ENCODE results near the gene RPTOR.

RPTOR gene

GRCh38 chr17:80979547-80980378 is 435.1 kb downstream of the RPTOR start:
- Histone ChIP-seq H3K9ac (ENCODE audit: insufficient read length) (no peak overlapping the region), H3K4me3 (no peak overlapping the region), H3K9me3 (ENCODE audit: low read depth, low read length) (no peaks in the 10 kb centered on the region), H3K27ac (no peak overlapping the region), H3K36me3 (ENCODE audit: insufficient read depth, low read length) (no peaks in the 10 kb centered on the region)
- DNase-seq (ENCODE audit: low read depth, low spot score): no peak
- TF ChIP-seq EZH2 (IDR thresholded peaks at IDR 0.05) (no peak), POLR2AphosphoS5 (IDR thresholded peaks at IDR 0.05; ENCODE audit: borderline replicate concordance, low read depth, low read length) (no peak), FOXP2 (optimal IDR thresholded peaks at IDR 0.05; ENCODE audit: control extremely low read depth, extremely low read length, insufficient read depth) (no peak)

- no peak overlapping the region for H3K4me3 ChIP-seq
- DNase-seq (ENCODE audit: low read depth, low spot score): no peak
- no peak overlapping the region for H3K9ac ChIP-seq (ENCODE audit: insufficient read length)
- TF ChIP-seq POLR2AphosphoS5 (IDR thresholded peaks at IDR 0.05; ENCODE audit: borderline replicate concordance, low read depth, low read length): no peak
- TF ChIP-seq FOXP2 (optimal IDR thresholded peaks at IDR 0.05; ENCODE audit: control extremely low read depth, extremely low read length, insufficient read depth): no peak
- no peak for TF ChIP-seq EZH2 (IDR thresholded peaks at IDR 0.05)
- H3K9me3 ChIP-seq (ENCODE audit: low read depth, low read length): no peaks in the 10 kb centered on the region
- no peak overlapping the region for H3K27ac ChIP-seq
- H3K36me3 ChIP-seq (ENCODE audit: insufficient read depth, low read length): no peaks in the 10 kb centered on the region
These were observed 435.9 kb downstream of the RPTOR start for GRCh38 chr17:80980397-80981061.

GRCh38 chr17:80981062-80981902 is 436.6 kb downstream of the RPTOR start:
- H3K9ac ChIP-seq (ENCODE audit: insufficient read length): no peak overlapping the region
- no peak overlapping the region for H3K4me3 ChIP-seq
- no peak for DNase-seq (ENCODE audit: low read depth, low spot score)

GRCh38 chr17:80981929-80982425 is 437.3 kb downstream of the RPTOR start:
- no peak for DNase-seq (ENCODE audit: low read depth, low spot score)
- H3K9me3 ChIP-seq (ENCODE audit: low read depth, low read length): no peaks in the 10 kb centered on the region
- no peaks in the 10 kb centered on the region for H3K36me3 ChIP-seq (ENCODE audit: insufficient read depth, low read length)
- no peak for TF ChIP-seq EZH2 (IDR thresholded peaks at IDR 0.05)
- TF ChIP-seq POLR2AphosphoS5 (IDR thresholded peaks at IDR 0.05; ENCODE audit: borderline replicate concordance, low read depth, low read length): no peak
- TF ChIP-seq FOXP2 (optimal IDR thresholded peaks at IDR 0.05; ENCODE audit: control extremely low read depth, extremely low read length, insufficient read depth): no peak
- no peak overlapping the region for H3K27ac ChIP-seq
- no peak overlapping the region for H3K4me3 ChIP-seq
- no peak overlapping the region for H3K9ac ChIP-seq (ENCODE audit: insufficient read length)

More at GRCh38 chr17:80981062-80981902, 436.6 kb downstream of the RPTOR start:
- no peaks in the 10 kb centered on the region for H3K36me3 ChIP-seq (ENCODE audit: insufficient read depth, low read length)
- no peak for TF ChIP-seq POLR2AphosphoS5 (IDR thresholded peaks at IDR 0.05; ENCODE audit: borderline replicate concordance, low read depth, low read length)
- no peak for TF ChIP-seq FOXP2 (optimal IDR thresholded peaks at IDR 0.05; ENCODE audit: control extremely low read depth, extremely low read length, insufficient read depth)
- no peak for TF ChIP-seq EZH2 (IDR thresholded peaks at IDR 0.05)
- H3K9me3 ChIP-seq (ENCODE audit: low read depth, low read length): no peaks in the 10 kb centered on the region
- H3K27ac ChIP-seq: no peak overlapping the region

GRCh38 chr17:80982426-80982974 is 437.9 kb downstream of the RPTOR start:
- H3K9ac ChIP-seq (ENCODE audit: insufficient read length): no peak overlapping the region
- no peaks in the 10 kb centered on the region for H3K9me3 ChIP-seq (ENCODE audit: low read depth, low read length)
- no peaks in the 10 kb centered on the region for H3K36me3 ChIP-seq (ENCODE audit: insufficient read depth, low read length)
- H3K4me3 ChIP-seq: no peak overlapping the region
- no peak for DNase-seq (ENCODE audit: low read depth, low spot score)
- TF ChIP-seq EZH2 (IDR thresholded peaks at IDR 0.05) (no peak), FOXP2 (optimal IDR thresholded peaks at IDR 0.05; ENCODE audit: control extremely low read depth, extremely low read length, insufficient read depth) (no peak), POLR2AphosphoS5 (IDR thresholded peaks at IDR 0.05; ENCODE audit: borderline replicate concordance, low read depth, low read length) (no peak)
- no peak overlapping the region for H3K27ac ChIP-seq

GRCh38 chr17:80983545-80983944 is 438.9 kb downstream of the RPTOR start:
- no peak for TF ChIP-seq POLR2AphosphoS5 (IDR thresholded peaks at IDR 0.05; ENCODE audit: borderline replicate concordance, low read depth, low read length)
- no peak for TF ChIP-seq FOXP2 (optimal IDR thresholded peaks at IDR 0.05; ENCODE audit: control extremely low read depth, extremely low read length, insufficient read depth)
- TF ChIP-seq EZH2 (IDR thresholded peaks at IDR 0.05): no peak
- H3K9ac ChIP-seq (ENCODE audit: insufficient read length): no peak overlapping the region
- DNase-seq (ENCODE audit: low read depth, low spot score): no peak
- H3K36me3 ChIP-seq (ENCODE audit: insufficient read depth, low read length): no peaks in the 10 kb centered on the region
- no peak overlapping the region for H3K27ac ChIP-seq
- H3K4me3 ChIP-seq: no peak overlapping the region
- no peaks in the 10 kb centered on the region for H3K9me3 ChIP-seq (ENCODE audit: low read depth, low read length)

- no peak for DNase-seq (ENCODE audit: low read depth, low spot score)
- H3K9me3 ChIP-seq (ENCODE audit: low read depth, low read length): no peaks in the 10 kb centered on the region
- H3K36me3 ChIP-seq (ENCODE audit: insufficient read depth, low read length): no peaks in the 10 kb centered on the region
- H3K27ac ChIP-seq: no peak overlapping the region
- H3K4me3 ChIP-seq: no peak overlapping the region
- H3K9ac ChIP-seq (ENCODE audit: insufficient read length): no peak overlapping the region
- TF ChIP-seq FOXP2 (optimal IDR thresholded peaks at IDR 0.05; ENCODE audit: control extremely low read depth, extremely low read length, insufficient read depth) (no peak), POLR2AphosphoS5 (IDR thresholded peaks at IDR 0.05; ENCODE audit: borderline replicate concordance, low read depth, low read length) (no peak), EZH2 (IDR thresholded peaks at IDR 0.05) (no peak)
These were observed 440.1 kb downstream of the RPTOR start for GRCh38 chr17:80984749-80985148.
